Right atrium auricular region (tissue), 2 donors: Measurements from ENCODE around the gene ATP8B4. TPM values are rescaled to one million over a fixed set of nuclear protein-coding genes. Genes with fewer than 3 reads are reported as not detected.

Source experiments
- DNase-seq: peaks from one replicate; pipeline ENCODE4 v3.0.0-alpha.2; 2019; ENCODE audit warnings: low spot score
- H3K27ac ChIP-seq, 2 donors: fragments of 200-600 bp; sonication (generic); 1 replicate in 1 of 2; 2 replicates in 1 of 2; pipeline ENCODE4 v1.5.1; 2016 to 2019
- H3K27me3 ChIP-seq, 2 donors: fragments of 200-600 bp; sonication (generic); one replicate each; pipeline versions ENCODE4 v1.5.1 to v1.6.0; 2017 to 2019
- H3K36me3 ChIP-seq: fragments of 200-600 bp; sonication (generic); one replicate; pipeline ENCODE4 v1.5.1; 2016
- H3K4me1 ChIP-seq, 2 donors: fragments of 200-600 bp; sonication (generic); one replicate each; pipeline versions ENCODE4 v1.5.1 to v1.6.0; 2017 to 2019
- H3K4me3 ChIP-seq, 2 donors: fragments of 200-600 bp; sonication (generic); 1 replicate in 1 of 2; 2 replicates in 1 of 2; pipeline ENCODE4 v1.5.1; 2017 to 2019; ENCODE audit warnings: mild to moderate bottlenecking in 1 of 2, moderate library complexity in 1 of 2
- H3K9me3 ChIP-seq, 2 donors: fragments of 200-600 bp; sonication (generic); one replicate each; pipeline ENCODE4 v1.5.1; 2019
- total RNA-seq, 2 donors: library from RNA; depleted of rRNA; stranded (reverse); fragments of >200 nt; gene quantifications; one replicate each; pipeline ENCODE4 v1.1.0, GENCODE V29; 2016
- TF ChIP-seq, protein P1 (sequence below), 2 donors: fragments of 200-600 bp; sonication (generic); IDR thresholded peaks; one replicate each; pipeline ENCODE4 v1.5.1; 2019; ENCODE audit warnings: antibody characterized with exemption in 2 of 2

Gene ATP8B4
- total RNA-seq, 2 donors from 2014 or later, result 2.0 to 2.5 TPM

DNA sequence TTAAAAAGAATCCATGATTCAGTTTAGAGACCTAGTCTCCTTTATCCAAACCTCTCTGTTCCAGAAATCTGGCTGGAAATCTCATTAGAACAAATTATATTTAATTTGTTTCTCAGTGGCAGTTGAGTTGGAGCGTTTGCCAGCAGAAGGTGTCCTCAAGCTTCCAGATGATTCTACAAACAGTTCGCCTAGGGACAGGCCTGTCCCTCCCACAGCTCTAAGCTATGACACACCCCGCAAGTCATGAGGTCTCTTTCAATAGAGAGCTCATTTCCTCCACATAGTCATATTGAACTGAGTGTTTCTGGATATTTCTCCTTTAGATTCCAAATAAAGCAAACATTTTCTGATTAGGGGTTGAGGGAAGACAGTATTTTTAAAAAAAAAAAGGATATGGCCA, 230.3 kb downstream of the ATP8B4 start:
- Histone ChIP-seq H3K9me3 (no peaks in the 10 kb centered on the region), H3K4me1 (no peaks in the 10 kb centered on the region), H3K36me3 (no peaks in the 10 kb centered on the region), H3K4me3 (no peak overlapping the region), H3K27ac (no peak overlapping the region), H3K27me3 (no peaks in the 10 kb centered on the region)
- TF ChIP-seq, protein P1, sequence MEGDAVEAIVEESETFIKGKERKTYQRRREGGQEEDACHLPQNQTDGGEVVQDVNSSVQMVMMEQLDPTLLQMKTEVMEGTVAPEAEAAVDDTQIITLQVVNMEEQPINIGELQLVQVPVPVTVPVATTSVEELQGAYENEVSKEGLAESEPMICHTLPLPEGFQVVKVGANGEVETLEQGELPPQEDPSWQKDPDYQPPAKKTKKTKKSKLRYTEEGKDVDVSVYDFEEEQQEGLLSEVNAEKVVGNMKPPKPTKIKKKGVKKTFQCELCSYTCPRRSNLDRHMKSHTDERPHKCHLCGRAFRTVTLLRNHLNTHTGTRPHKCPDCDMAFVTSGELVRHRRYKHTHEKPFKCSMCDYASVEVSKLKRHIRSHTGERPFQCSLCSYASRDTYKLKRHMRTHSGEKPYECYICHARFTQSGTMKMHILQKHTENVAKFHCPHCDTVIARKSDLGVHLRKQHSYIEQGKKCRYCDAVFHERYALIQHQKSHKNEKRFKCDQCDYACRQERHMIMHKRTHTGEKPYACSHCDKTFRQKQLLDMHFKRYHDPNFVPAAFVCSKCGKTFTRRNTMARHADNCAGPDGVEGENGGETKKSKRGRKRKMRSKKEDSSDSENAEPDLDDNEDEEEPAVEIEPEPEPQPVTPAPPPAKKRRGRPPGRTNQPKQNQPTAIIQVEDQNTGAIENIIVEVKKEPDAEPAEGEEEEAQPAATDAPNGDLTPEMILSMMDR (IDR thresholded peaks at IDR 0.05), result no peak
- no peak for DNase-seq

DNA sequence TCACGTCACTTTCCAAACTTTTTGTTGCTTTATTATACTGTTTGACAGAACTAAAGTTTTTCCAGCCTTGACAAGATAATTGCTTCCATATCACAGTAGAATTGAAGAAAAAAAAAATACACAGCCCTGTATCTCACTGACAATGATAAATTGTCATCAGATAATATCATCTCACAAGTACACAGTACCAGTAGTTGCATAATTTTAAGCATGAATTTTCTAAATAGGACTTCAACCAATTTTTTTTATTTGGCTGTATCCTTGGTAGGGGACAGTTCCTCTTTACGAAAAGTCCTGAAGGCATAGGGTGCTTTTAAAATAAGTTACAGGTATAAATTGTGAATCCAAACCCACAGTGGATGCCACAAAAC, 230.7 kb downstream of the ATP8B4 start:
- DNase-seq, result no peak
- TF ChIP-seq, protein P1 (IDR thresholded peaks at IDR 0.05), result no peak

DNA sequence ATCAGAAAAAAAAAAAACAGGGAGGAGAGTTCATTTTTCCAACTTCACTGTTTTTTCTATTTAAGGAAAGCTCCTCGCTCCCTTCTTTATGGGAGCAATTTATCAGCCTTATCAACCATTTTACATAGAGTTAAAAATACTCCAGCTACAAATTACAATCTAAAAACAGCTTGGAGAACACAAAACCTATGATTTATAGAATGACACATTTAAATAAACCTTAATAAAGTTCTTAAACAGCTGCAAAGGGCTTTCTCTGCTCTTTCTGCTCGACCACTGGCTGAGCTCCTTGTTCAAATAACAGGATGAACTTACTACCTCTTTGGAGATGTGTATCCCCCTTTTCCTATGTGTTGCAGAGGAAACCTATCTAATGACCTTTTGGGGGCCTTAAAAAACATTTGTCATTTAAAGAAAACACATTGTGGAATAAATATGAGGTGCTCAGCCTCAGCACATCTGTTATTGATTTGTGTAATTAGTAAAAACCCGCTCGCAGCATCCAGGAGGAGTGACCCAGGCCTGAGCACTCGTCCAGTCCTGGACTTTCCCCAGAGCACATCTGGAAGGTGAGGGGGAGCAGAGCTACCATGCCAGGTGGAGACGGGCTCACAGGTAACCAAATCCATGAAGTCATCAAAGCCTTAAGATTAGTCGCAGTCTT, 231.2 kb downstream of the ATP8B4 start:
- H3K4me3 ChIP-seq, result no peak overlapping the region
- no peaks in the 10 kb centered on the region for H3K9me3 ChIP-seq
- no peaks in the 10 kb centered on the region for H3K36me3 ChIP-seq
- no peak overlapping the region for H3K27ac ChIP-seq
- H3K4me1 ChIP-seq, result no peaks in the 10 kb centered on the region
- DNase-seq, result no peak
- TF ChIP-seq, protein P1 (IDR thresholded peaks at IDR 0.05), result no peak
- no peaks in the 10 kb centered on the region for H3K27me3 ChIP-seq

More for the DNA sequence above, 230.7 kb downstream of the ATP8B4 start:
- Histone ChIP-seq H3K4me1 (no peaks in the 10 kb centered on the region), H3K27me3 (no peaks in the 10 kb centered on the region), H3K27ac (no peak overlapping the region), H3K4me3 (no peak overlapping the region), H3K9me3 (no peaks in the 10 kb centered on the region), H3K36me3 (no peaks in the 10 kb centered on the region)

DNA sequence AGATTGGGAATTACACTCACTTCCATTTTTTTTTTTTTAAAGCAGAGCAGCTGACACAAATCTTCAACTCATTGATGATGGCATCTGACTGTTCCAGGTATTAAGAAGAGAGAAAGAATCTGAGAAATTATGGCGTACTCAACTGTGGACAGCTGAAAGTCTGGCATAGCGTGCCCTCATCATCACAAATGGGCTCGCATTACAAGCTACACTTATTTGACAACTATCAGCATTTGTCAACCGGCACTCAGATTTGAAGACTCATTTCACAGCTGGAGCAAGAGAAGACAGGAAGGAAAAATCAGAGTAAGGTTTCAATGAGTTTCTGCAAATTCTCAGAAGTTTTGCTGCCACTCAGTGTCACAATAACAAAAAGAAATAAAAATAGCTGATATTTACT, 235.9 kb downstream of the ATP8B4 start:
- H3K9me3 ChIP-seq, result no peaks in the 10 kb centered on the region
- no peaks in the 10 kb centered on the region for H3K27me3 ChIP-seq
- no peak overlapping the region for H3K27ac ChIP-seq
- no peak for DNase-seq
- H3K4me1 ChIP-seq, result no peaks in the 10 kb centered on the region
- TF ChIP-seq, protein P1 (IDR thresholded peaks at IDR 0.05), result no peak
- no peaks in the 10 kb centered on the region for H3K36me3 ChIP-seq
- no peak overlapping the region for H3K4me3 ChIP-seq

DNA sequence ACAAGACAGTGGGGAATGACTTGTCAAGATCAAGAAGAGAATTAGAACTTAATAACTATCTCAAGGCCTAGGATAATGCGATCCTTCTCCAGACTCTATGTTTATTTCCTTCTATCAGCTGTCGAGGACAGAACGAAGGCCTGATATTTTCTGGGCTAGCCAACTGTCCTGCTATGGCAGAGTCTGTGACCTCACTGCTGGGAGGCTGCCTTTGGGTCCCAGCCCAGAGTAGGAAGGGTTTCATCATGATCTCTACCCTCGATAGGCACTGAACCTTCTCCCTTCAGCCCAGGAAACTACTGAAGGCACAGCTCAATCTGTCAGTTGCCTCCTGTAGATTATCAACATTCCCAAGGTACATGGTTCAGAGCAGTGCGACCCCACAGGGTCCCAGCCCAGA, 237.2 kb downstream of the ATP8B4 start:
- H3K36me3 ChIP-seq, result no peaks in the 10 kb centered on the region
- DNase-seq, result no peak
- no peaks in the 10 kb centered on the region for H3K9me3 ChIP-seq
- H3K4me1 ChIP-seq, result peaks cover 0 to 11% of the 10 kb centered on the region in 2 donors
- TF ChIP-seq, protein P1 (IDR thresholded peaks at IDR 0.05), result no peak
- no peak overlapping the region for H3K4me3 ChIP-seq
- H3K27ac ChIP-seq, result no peak overlapping the region
- H3K27me3 ChIP-seq, result no peaks in the 10 kb centered on the region

DNA sequence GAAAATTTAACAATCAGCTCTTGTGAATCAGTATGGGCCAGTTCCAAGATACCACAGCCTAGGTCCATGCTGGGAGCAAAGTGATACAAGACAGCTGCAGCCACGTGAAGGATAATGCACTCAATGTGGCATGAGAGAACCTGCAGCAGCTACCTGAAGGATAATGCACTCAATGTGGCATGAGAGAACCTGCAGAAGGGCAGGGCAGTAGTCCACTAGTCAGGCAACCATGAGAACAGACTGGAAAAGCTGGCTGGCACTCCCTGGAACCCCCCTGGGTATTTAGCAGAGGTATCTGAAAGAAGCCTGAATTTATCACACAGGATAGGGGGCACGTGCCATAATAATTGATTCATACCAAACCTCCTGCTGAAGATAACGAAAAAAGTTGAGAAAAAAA, 237.6 kb downstream of the ATP8B4 start:
- H3K9me3 ChIP-seq, result no peaks in the 10 kb centered on the region
- no peaks in the 10 kb centered on the region for H3K36me3 ChIP-seq
- H3K4me3 ChIP-seq, result no peak overlapping the region
- no peak overlapping the region for H3K27ac ChIP-seq
- no peak for DNase-seq
- no peaks in the 10 kb centered on the region for H3K27me3 ChIP-seq
- TF ChIP-seq, protein P1 (IDR thresholded peaks at IDR 0.05), result no peak
- peaks cover 0 to 15% of the 10 kb centered on the region in 2 donors for H3K4me1 ChIP-seq
